ENCODE results near the gene CCSER1.

Gene CCSER1

DNA sequence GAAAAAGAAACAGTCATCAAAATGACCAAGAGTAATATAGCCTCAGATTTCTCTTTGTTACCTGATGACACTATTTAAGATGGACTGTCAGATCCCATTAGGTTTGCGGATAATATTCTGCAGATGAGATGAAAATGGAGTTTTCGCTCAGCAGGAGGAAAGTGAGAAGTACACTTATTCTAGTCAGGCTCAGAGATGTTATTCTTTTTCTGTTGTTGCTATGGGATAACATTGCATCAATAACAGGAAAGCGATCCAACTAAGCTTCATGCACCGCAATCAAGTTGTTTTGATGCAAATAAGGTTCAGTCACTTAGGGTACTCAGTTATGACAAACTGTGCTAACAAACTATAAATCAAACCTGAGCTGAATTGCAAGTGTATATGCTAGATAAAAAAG is 415.0 kb downstream of the CCSER1 start:
- H3K36me3 ChIP-seq, result no peaks in the 10 kb centered on the region
- H3K27ac ChIP-seq, result no peak overlapping the region
- TF ChIP-seq, protein P1, sequence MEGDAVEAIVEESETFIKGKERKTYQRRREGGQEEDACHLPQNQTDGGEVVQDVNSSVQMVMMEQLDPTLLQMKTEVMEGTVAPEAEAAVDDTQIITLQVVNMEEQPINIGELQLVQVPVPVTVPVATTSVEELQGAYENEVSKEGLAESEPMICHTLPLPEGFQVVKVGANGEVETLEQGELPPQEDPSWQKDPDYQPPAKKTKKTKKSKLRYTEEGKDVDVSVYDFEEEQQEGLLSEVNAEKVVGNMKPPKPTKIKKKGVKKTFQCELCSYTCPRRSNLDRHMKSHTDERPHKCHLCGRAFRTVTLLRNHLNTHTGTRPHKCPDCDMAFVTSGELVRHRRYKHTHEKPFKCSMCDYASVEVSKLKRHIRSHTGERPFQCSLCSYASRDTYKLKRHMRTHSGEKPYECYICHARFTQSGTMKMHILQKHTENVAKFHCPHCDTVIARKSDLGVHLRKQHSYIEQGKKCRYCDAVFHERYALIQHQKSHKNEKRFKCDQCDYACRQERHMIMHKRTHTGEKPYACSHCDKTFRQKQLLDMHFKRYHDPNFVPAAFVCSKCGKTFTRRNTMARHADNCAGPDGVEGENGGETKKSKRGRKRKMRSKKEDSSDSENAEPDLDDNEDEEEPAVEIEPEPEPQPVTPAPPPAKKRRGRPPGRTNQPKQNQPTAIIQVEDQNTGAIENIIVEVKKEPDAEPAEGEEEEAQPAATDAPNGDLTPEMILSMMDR (IDR thresholded peaks at IDR 0.05; ENCODE audit: low read depth, low read length), result no peak
- no peak overlapping the region for H3K4me3 ChIP-seq (ENCODE audit: low read depth, low read length)
- no peaks in the 10 kb centered on the region for H3K9me3 ChIP-seq (ENCODE audit: severe bottlenecking)
- no peaks in the 10 kb centered on the region for H3K27me3 ChIP-seq (ENCODE audit: insufficient read depth, low read depth, severe bottlenecking)
- DNase-seq, result no peak

DNA sequence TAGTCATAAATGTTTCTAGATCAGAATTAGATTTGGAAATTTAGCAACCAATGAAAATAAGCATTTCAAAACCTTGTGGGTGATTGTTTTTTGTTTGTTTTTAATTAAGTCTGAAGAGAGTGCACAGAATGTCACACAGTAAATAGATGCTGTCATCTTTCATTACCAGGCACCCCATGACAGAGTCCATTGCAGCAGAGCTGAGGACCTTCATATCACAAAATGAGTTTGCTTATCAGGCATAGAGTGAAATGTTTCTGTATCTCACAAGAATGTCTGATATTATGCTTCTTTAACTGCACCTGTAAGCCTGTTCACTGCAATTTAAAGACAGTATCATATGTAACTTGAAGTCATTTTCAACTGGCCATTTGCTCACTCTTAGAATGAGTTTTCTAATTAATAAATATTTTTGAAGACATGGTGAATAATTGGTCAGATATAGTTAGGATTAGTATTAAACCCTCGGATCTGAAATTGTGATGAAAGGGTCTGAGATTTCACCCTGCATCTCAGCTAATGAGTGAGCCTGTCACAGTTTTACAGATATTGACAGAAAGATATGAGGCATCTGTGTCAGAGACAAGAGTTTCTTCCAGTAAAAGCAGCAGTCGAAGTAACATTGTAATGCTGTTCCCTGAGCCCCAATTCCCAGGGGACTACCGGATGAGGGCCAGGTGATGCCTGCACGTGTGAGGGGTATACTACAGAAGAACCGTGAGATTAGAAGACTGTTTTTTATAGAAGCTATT is 416.4 kb downstream of the CCSER1 start:
- TF ChIP-seq, protein P1 (IDR thresholded peaks at IDR 0.05; ENCODE audit: low read depth, low read length), result no peak
- DNase-seq, result no peak
- Histone ChIP-seq H3K36me3 (no peaks in the 10 kb centered on the region), H3K9me3 (ENCODE audit: severe bottlenecking) (no peaks in the 10 kb centered on the region), H3K27ac (no peak overlapping the region), H3K4me3 (ENCODE audit: low read depth, low read length) (no peak overlapping the region), H3K27me3 (ENCODE audit: insufficient read depth, low read depth, severe bottlenecking) (no peaks in the 10 kb centered on the region)

DNA sequence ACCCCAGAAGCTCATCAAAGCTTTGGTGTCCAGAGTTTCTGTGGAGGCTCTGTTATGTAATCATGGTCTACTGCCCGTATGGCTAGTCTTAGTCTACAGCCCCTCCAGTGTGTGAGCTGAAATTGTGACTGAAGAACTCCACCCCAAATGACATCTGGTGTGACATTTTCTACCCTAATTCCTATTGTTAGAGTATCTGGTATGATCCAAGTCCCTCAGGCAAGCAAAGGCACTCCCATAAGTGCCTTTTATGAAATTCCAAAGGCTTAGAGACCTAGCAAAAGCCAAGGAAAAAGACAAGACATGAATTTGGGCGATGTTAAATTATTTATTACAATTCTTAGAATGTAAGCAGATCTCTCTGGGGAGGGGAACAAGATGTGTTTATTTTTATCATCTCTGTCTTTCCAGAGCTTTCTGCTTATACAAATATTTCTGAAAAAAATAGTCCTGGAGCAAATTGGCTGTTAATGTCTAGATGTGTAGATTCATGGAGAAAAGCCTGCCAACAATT is 417.4 kb downstream of the CCSER1 start:
- Histone ChIP-seq H3K36me3 (no peaks in the 10 kb centered on the region), H3K9me3 (ENCODE audit: severe bottlenecking) (no peaks in the 10 kb centered on the region), H3K27me3 (ENCODE audit: insufficient read depth, low read depth, severe bottlenecking) (no peaks in the 10 kb centered on the region), H3K4me3 (ENCODE audit: low read depth, low read length) (no peak overlapping the region), H3K27ac (no peak overlapping the region)
- TF ChIP-seq, protein P1 (IDR thresholded peaks at IDR 0.05; ENCODE audit: low read depth, low read length), result no peak
- DNase-seq, result no peak

DNA sequence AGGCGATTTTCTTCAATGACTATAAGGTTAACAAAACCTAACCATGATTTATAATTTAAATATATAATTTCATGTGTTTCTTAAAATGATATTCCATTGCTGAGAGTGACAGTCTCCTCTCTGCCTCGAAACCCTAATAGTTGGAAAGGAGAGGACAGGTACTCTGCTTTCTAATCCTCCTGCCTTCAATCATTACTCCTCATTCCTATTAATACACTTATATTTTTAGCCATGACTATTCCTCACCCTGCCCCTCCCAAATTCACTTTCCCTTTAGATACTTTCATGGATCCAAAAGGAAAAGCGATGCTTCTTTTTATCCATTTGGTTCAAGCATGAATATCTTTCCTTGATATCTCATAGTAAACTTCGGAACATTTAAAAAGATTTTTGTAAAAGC is 418.2 kb downstream of the CCSER1 start:
- Histone ChIP-seq H3K27ac (no peak overlapping the region), H3K27me3 (ENCODE audit: insufficient read depth, low read depth, severe bottlenecking) (no peaks in the 10 kb centered on the region), H3K4me3 (ENCODE audit: low read depth, low read length) (no peak overlapping the region), H3K36me3 (no peaks in the 10 kb centered on the region), H3K9me3 (ENCODE audit: severe bottlenecking) (no peaks in the 10 kb centered on the region)
- no peak for DNase-seq
- TF ChIP-seq, protein P1 (IDR thresholded peaks at IDR 0.05; ENCODE audit: low read depth, low read length), result no peak

DNA sequence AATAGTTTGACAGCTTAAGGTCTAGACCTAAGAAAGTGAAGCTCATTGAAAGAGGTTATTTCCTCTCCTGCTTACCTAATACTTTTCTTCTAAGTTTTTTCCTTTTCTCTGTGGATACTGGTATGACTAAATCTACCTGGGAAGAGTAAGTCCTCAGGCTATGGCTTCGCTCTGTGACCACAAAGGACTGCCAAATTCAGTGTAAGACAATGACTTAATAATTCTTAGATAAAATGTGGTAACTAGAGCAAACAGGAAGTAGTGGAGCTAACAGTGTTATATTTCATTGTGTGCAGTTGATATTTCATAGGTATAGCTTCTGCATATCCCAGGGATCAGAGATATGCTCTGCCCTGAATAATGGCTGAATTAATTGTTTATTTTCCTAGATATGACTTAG is 418.9 kb downstream of the CCSER1 start:
- Histone ChIP-seq H3K27me3 (ENCODE audit: insufficient read depth, low read depth, severe bottlenecking) (no peaks in the 10 kb centered on the region), H3K27ac (no peak overlapping the region), H3K4me3 (ENCODE audit: low read depth, low read length) (no peak overlapping the region), H3K36me3 (no peaks in the 10 kb centered on the region), H3K9me3 (ENCODE audit: severe bottlenecking) (no peaks in the 10 kb centered on the region)
- TF ChIP-seq, protein P1 (IDR thresholded peaks at IDR 0.05; ENCODE audit: low read depth, low read length), result no peak
- no peak for DNase-seq

DNA sequence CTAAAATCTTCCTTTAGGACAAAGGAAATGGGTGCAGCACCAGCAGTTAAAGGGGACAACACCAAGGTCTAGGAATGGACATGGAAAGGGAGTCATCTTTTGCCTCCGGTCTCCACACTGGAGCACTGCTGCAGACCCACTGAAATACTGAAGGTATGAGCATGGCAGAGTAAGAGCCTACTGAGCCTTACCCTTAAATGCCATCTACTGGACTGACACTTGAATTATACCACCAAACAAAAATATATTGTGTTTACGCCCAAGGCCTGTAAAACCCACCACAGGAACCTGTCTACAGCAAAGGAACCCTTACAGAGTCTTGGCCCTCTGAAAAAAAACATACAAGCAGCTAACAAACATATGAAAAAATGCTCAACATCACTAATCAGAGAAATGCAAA is 443.4 kb downstream of the CCSER1 start:
- Histone ChIP-seq H3K9me3 (ENCODE audit: severe bottlenecking) (no peaks in the 10 kb centered on the region), H3K4me3 (ENCODE audit: low read depth, low read length) (no peak overlapping the region), H3K27ac (no peak overlapping the region), H3K27me3 (ENCODE audit: insufficient read depth, low read depth, severe bottlenecking) (no peaks in the 10 kb centered on the region), H3K36me3 (no peaks in the 10 kb centered on the region)
- DNase-seq, result no peak
- TF ChIP-seq, protein P1 (IDR thresholded peaks at IDR 0.05; ENCODE audit: low read depth, low read length), result no peak

All from WERI-Rb-1 (cell line).